HG02970 (cell line): ENCODE results near the gene TANGO2.

Experiments
- ATAC-seq: cut with Tn5 transposase; IDR thresholded peaks from one replicate; pipeline ENCODE4 v1.9.1; 2021; ENCODE audit warnings: mild to moderate bottlenecking, moderate library complexity, moderate number of reproducible peaks; ENCODE audit not compliant: unreplicated experiment, low FRiP score

The TANGO2 gene

GRCh38 chr22:20113551-20114310 lies 92.8 kb downstream of the TANGO2 start:
- no peak for ATAC-seq

- no peak for ATAC-seq
Observed at GRCh38 chr22:20114506-20115475, 93.9 kb downstream of the TANGO2 start.

- no peak for ATAC-seq
Observed at GRCh38 chr22:20115691-20116375, 94.9 kb downstream of the TANGO2 start, which contains the start of gene RANBP1. Gene RANBP1, plus strand, starts transcription at chr22:20116104. Its CDS starts 81 bp downstream, at chr22:20116185.

- no peak for ATAC-seq
Observed at GRCh38 chr22:20116376-20116950, 95.6 kb downstream of the TANGO2 start.
